ENCODE measurements around the gene MCU. TPM values are rescaled to one million over a fixed set of nuclear protein-coding genes. Genes with fewer than 3 reads are reported as not detected.

MCU gene
- total RNA-seq, 1 donor from 2014 or later = 66.3 TPM

GRCh38 chr10:72663971-72664370 is 28.0 kb upstream of the MCU start:
- no peaks in the 10 kb centered on the region for H3K36me3 Mint-ChIP-seq
- DNase-seq (ENCODE audit: low spot score) = no peak
- peaks cover 3% of the 10 kb centered on the region for H3K27me3 Mint-ChIP-seq (ENCODE audit: insufficient read depth, low read depth)
- H3K9ac ChIP-seq = no peak overlapping the region
- peaks cover 4% of the 10 kb centered on the region for H3K4me1 Mint-ChIP-seq
- no peaks in the 10 kb centered on the region for H4K20me1 ChIP-seq (ENCODE audit: low read depth)
- no peak overlapping the region for H3K27ac ChIP-seq
- TF ChIP-seq CTCF (IDR thresholded peaks at IDR 0.05) = no peak
- TF ChIP-seq EZH2 (IDR thresholded peaks at IDR 0.05) = no peak
- TF ChIP-seq EZH2phosphoT487 (IDR thresholded peaks at IDR 0.05) = no peak
- H3K4me1 ChIP-seq = no peaks in the 10 kb centered on the region
- H3K4me3 ChIP-seq = no peak overlapping the region
- H3K79me2 ChIP-seq (ENCODE audit: low read depth) = no peaks in the 10 kb centered on the region
- no peaks in the 10 kb centered on the region for H3K9me3 ChIP-seq (ENCODE audit: low read depth)
- no peaks in the 10 kb centered on the region for H3K36me3 ChIP-seq
- no peak overlapping the region for H3K4me2 ChIP-seq
- H3K4me3 Mint-ChIP-seq = no peak overlapping the region
- no peak overlapping the region for H2AFZ ChIP-seq (replicated peaks)
- H3F3A ChIP-seq (ENCODE audit: low read depth) = no peaks in the 10 kb centered on the region
- H3K27ac Mint-ChIP-seq = no peak overlapping the region
- no peaks in the 10 kb centered on the region for H3K27me3 ChIP-seq
- no peaks in the 10 kb centered on the region for H3K9me3 Mint-ChIP-seq

- Histone ChIP-seq H3K27me3 (no peaks in the 10 kb centered on the region), H4K20me1 (ENCODE audit: low read depth) (no peaks in the 10 kb centered on the region), H3K36me3 (no peaks in the 10 kb centered on the region), H3K9me3 (ENCODE audit: low read depth) (no peaks in the 10 kb centered on the region), H2AFZ (replicated peaks) (no peak overlapping the region), H3K27ac (no peak overlapping the region), H3K79me2 (ENCODE audit: low read depth) (no peaks in the 10 kb centered on the region), H3K9ac (no peak overlapping the region), H3K4me2 (no peak overlapping the region), H3K4me1 (no peaks in the 10 kb centered on the region), H3F3A (ENCODE audit: low read depth) (no peaks in the 10 kb centered on the region), H3K4me3 (no peak overlapping the region)
- H3K27me3 Mint-ChIP-seq (ENCODE audit: insufficient read depth, low read depth) = no peaks in the 10 kb centered on the region
- H3K36me3 Mint-ChIP-seq = no peaks in the 10 kb centered on the region
- DNase-seq (ENCODE audit: low spot score) = no peak
- no peak overlapping the region for H3K4me3 Mint-ChIP-seq
- no peaks in the 10 kb centered on the region for H3K9me3 Mint-ChIP-seq
- no peak overlapping the region for H3K27ac Mint-ChIP-seq
- TF ChIP-seq CTCF (IDR thresholded peaks at IDR 0.05) (no peak), EZH2phosphoT487 (IDR thresholded peaks at IDR 0.05) (no peak), EZH2 (IDR thresholded peaks at IDR 0.05) (no peak)
- no peaks in the 10 kb centered on the region for H3K4me1 Mint-ChIP-seq
These were observed 26.0 kb upstream of the MCU start for GRCh38 chr10:72665925-72666324.

GRCh38 chr10:72667207-72667864 is 24.6 kb upstream of the MCU start:
- Histone ChIP-seq H3K79me2 (ENCODE audit: low read depth) (no peaks in the 10 kb centered on the region), H3K4me2 (no peak overlapping the region), H3K4me1 (peaks cover 3% of the 10 kb centered on the region), H3K27me3 (no peaks in the 10 kb centered on the region), H2AFZ (replicated peaks) (no peak overlapping the region), H4K20me1 (ENCODE audit: low read depth) (no peaks in the 10 kb centered on the region), H3F3A (ENCODE audit: low read depth) (no peaks in the 10 kb centered on the region), H3K9me3 (ENCODE audit: low read depth) (no peaks in the 10 kb centered on the region), H3K27ac (no peak overlapping the region), H3K36me3 (no peaks in the 10 kb centered on the region), H3K9ac (no peak overlapping the region), H3K4me3 (no peak overlapping the region)
- H3K27me3 Mint-ChIP-seq (ENCODE audit: insufficient read depth, low read depth) = no peaks in the 10 kb centered on the region
- H3K4me3 Mint-ChIP-seq = no peak overlapping the region
- no peak for DNase-seq (ENCODE audit: low spot score)
- no peaks in the 10 kb centered on the region for H3K4me1 Mint-ChIP-seq
- H3K36me3 Mint-ChIP-seq = no peaks in the 10 kb centered on the region
- no peak overlapping the region for H3K27ac Mint-ChIP-seq
- no peak for TF ChIP-seq EZH2phosphoT487 (IDR thresholded peaks at IDR 0.05)
- TF ChIP-seq CTCF (IDR thresholded peaks at IDR 0.05) = no peak
- no peak for TF ChIP-seq EZH2 (IDR thresholded peaks at IDR 0.05)
- H3K9me3 Mint-ChIP-seq = no peaks in the 10 kb centered on the region

All from neural progenitor cell (in vitro differentiated cells).